Endodermal cell (in vitro differentiated cells): ENCODE results near the gene EDARADD. TPM values are rescaled to one million over a fixed set of nuclear protein-coding genes. Genes with fewer than 3 reads are reported as not detected.

Experiments
- DNase-seq: peaks from one replicate; pipeline ENCODE4 v3.0.0-alpha.2; 2017
- H3K27ac ChIP-seq: 2 replicates; pipeline ENCODE4 v1.5.1; 2013; ENCODE audit warnings: mild to moderate bottlenecking, low read depth, low read length, moderate library complexity
- H3K27me3 ChIP-seq: 2 replicates; pipeline ENCODE4 v1.6.1; 2013; ENCODE audit warnings: mild to moderate bottlenecking, low read length, moderate library complexity; ENCODE audit not compliant: insufficient read depth, control insufficient read depth, poor library complexity, severe bottlenecking
- H3K36me3 ChIP-seq: 2 replicates; pipeline ENCODE4 v1.7.0; 2013; ENCODE audit warnings: mild to moderate bottlenecking, low read length, moderate library complexity; ENCODE audit not compliant: control insufficient read depth, insufficient read depth
- H3K4me1 ChIP-seq: one replicate; pipeline ENCODE4 v1.7.0; 2013; ENCODE audit warnings: low read length; ENCODE audit not compliant: control insufficient read depth, insufficient read depth
- H3K4me3 ChIP-seq: 2 replicates; pipeline ENCODE4 v1.5.1; 2013; ENCODE audit warnings: mild to moderate bottlenecking, low read length, moderate library complexity
- H3K9ac ChIP-seq: 2 replicates; pipeline ENCODE4 v1.6.1; 2013; ENCODE audit warnings: mild to moderate bottlenecking, low read length, moderate library complexity; ENCODE audit not compliant: poor library complexity, severe bottlenecking; ENCODE audit errors: extremely low read depth
- H3K9me3 ChIP-seq: 2 replicates; pipeline ENCODE4 v1.6.1; 2013; ENCODE audit warnings: mild to moderate bottlenecking, low read length, moderate library complexity; ENCODE audit not compliant: control insufficient read depth
- H3K27ac Mint-ChIP-seq: 2 replicates; pipeline ENCODE4 v1.8.0; 2020; ENCODE audit warnings: mixed read lengths
- H3K27me3 Mint-ChIP-seq: 2 replicates; pipeline ENCODE4 v1.8.0; 2021; ENCODE audit warnings: mild to moderate bottlenecking, mixed read lengths; ENCODE audit not compliant: insufficient read depth
- H3K36me3 Mint-ChIP-seq: 2 replicates; pipeline ENCODE4 v1.8.0; 2020; ENCODE audit warnings: low read depth, mixed read lengths
- H3K4me1 Mint-ChIP-seq: 2 replicates; pipeline ENCODE4 v1.8.0; 2020; ENCODE audit warnings: mixed read lengths
- H3K4me3 Mint-ChIP-seq: 2 replicates; pipeline ENCODE4 v1.8.0; 2020; ENCODE audit warnings: mild to moderate bottlenecking, moderate library complexity, mixed read lengths
- H3K9me3 Mint-ChIP-seq: 2 replicates; pipeline ENCODE4 v1.8.0; 2020; ENCODE audit warnings: mild to moderate bottlenecking, mixed read lengths
- WGBS, 2 experiments: methylation state at CpG; one replicate each; pipeline versions ENCODE4 v1.1.5 to v1.1.7; 2013; ENCODE audit warnings: missing lambda C conversion rate in 2 of 2, mixed read lengths in 1 of 2; ENCODE audit not compliant: insufficient coverage in 1 of 2, insufficient read length in 1 of 2; 5-methylcytosine and 5-hydroxymethylcytosine counted together
- total RNA-seq, 2 donors: library from RNA; stranded (reverse); fragmentation: NEBNext Ultra II Directional in 1 of 2; extraction: Animal tissue kit (Norgen Biotek cat#: 25700) in 1 of 2; gene quantifications; 2 replicates in 1 of 2; 3 replicates in 1 of 2; pipeline ENCODE4 v1.2.1, GENCODE V29; 2021
- TF ChIP-seq, protein P1 (sequence below): fragments of 200-600 bp; sonication (generic); conservative IDR thresholded peaks from 2 replicates; pipeline ENCODE4 v1.5.0; 2021; ENCODE audit warnings: antibody characterized with exemption, mild to moderate bottlenecking

EDARADD gene
- total RNA-seq, 2 donors from 2014 or later, result 5.0 to 5.5 TPM

DNA sequence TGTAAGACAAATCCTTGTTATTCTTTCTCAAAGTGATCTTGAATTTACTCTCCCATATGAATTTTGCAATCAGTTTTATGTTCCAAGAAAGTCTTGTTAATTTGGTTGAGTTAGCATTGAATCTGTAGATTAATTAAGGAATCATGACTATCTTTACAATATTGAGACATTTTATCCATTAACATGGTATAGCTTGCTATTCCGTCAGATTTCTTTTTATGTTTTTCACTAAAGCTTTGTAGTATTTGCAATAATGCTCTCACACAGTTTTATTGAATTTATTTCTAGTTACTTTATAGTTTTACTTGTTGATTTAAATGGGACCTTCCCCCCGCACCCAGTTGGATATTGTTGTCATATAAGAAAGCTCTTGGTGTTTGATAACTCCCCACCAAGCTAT lies 5.8 kb upstream of the EDARADD start:
- Mint-ChIP-seq H3K27me3 (peaks cover 5% of the 10 kb centered on the region), H3K4me1 (no peaks in the 10 kb centered on the region), H3K4me3 (no peak overlapping the region), H3K36me3 (no peaks in the 10 kb centered on the region), H3K9me3 (peaks cover 10% of the 10 kb centered on the region), H3K27ac (no peak overlapping the region)
- no peaks in the 10 kb centered on the region for H3K36me3 ChIP-seq
- H3K27me3 ChIP-seq, result peaks cover under 1% of the 10 kb centered on the region
- WGBS, 2 experiments, result 100% methylated on average over 1 of the region's 2 CpGs; no CpG with 5 or more reads in 1 of the 2 experiments
- no peak for DNase-seq
- H3K4me3 ChIP-seq, result no peak overlapping the region
- no peaks in the 10 kb centered on the region for H3K9me3 ChIP-seq
- no peak overlapping the region for H3K9ac ChIP-seq
- TF ChIP-seq, protein P1, sequence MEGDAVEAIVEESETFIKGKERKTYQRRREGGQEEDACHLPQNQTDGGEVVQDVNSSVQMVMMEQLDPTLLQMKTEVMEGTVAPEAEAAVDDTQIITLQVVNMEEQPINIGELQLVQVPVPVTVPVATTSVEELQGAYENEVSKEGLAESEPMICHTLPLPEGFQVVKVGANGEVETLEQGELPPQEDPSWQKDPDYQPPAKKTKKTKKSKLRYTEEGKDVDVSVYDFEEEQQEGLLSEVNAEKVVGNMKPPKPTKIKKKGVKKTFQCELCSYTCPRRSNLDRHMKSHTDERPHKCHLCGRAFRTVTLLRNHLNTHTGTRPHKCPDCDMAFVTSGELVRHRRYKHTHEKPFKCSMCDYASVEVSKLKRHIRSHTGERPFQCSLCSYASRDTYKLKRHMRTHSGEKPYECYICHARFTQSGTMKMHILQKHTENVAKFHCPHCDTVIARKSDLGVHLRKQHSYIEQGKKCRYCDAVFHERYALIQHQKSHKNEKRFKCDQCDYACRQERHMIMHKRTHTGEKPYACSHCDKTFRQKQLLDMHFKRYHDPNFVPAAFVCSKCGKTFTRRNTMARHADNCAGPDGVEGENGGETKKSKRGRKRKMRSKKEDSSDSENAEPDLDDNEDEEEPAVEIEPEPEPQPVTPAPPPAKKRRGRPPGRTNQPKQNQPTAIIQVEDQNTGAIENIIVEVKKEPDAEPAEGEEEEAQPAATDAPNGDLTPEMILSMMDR, result no peak
- no peaks in the 10 kb centered on the region for H3K4me1 ChIP-seq
- H3K27ac ChIP-seq, result no peak overlapping the region

DNA sequence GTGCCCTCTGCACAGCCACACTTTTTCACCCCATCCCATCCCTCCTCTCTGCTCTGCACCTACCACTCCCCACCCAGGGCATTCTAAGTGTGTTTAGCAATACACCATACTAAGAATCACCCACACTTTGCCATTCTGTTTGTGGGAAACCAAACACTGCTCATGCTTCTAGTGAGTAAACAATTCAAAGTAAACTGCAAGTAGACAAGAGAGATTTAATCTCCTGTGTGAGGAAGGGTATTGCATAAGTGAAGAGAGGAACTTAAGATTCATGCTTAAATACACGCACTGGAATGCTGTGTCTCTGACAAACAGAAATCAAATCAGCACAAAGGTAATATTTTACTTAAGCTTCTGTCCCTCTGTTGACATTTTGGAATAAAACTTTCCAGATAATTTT lies 4.8 kb upstream of the EDARADD start:
- Histone ChIP-seq H3K27ac (no peak overlapping the region), H3K4me3 (no peak overlapping the region), H3K4me1 (no peaks in the 10 kb centered on the region), H3K36me3 (no peaks in the 10 kb centered on the region), H3K9me3 (no peaks in the 10 kb centered on the region), H3K9ac (no peak overlapping the region), H3K27me3 (peaks cover 9% of the 10 kb centered on the region)
- H3K27ac Mint-ChIP-seq, result no peak overlapping the region
- DNase-seq, result no peak
- peaks cover 10% of the 10 kb centered on the region for H3K9me3 Mint-ChIP-seq
- H3K4me1 Mint-ChIP-seq, result no peaks in the 10 kb centered on the region
- WGBS, 2 experiments, result 90 to 100% methylated on average over 1 of the region's 1 CpG
- TF ChIP-seq, protein P1, result no peak
- no peaks in the 10 kb centered on the region for H3K36me3 Mint-ChIP-seq
- H3K27me3 Mint-ChIP-seq, result peaks cover 13% of the 10 kb centered on the region
- H3K4me3 Mint-ChIP-seq, result no peak overlapping the region

DNA sequence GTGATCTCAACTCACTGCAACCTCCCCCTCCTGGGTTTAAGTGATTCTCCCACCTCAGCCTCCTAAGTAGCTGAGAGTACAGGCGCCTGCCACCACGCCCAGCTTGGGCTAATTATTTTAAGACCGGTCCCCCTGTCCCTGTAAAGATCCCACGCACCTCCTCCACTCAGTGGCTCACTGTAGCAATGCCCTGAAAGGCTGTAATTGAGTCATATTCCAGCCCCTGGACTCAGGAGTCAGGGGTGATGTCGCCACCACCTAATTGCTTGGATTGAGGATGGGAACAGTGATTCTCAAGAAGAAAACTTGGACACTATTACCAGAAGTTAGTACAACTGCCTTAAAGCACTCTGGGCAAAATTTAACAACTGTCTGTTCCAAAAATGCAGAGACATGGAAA lies 3.1 kb upstream of the EDARADD start:
- DNase-seq, result no peak
- Mint-ChIP-seq H3K36me3 (no peaks in the 10 kb centered on the region), H3K4me1 (peaks cover 2% of the 10 kb centered on the region), H3K27me3 (peaks cover 20% of the 10 kb centered on the region), H3K4me3 (no peak overlapping the region), H3K27ac (no peak overlapping the region), H3K9me3 (peaks cover 4% of the 10 kb centered on the region)
- H3K27me3 ChIP-seq, result peaks cover 17% of the 10 kb centered on the region
- no peak overlapping the region for H3K4me3 ChIP-seq
- TF ChIP-seq, protein P1, result no peak
- no peak overlapping the region for H3K9ac ChIP-seq
- no peaks in the 10 kb centered on the region for H3K4me1 ChIP-seq
- H3K27ac ChIP-seq, result no peak overlapping the region
- H3K9me3 ChIP-seq, result no peaks in the 10 kb centered on the region
- no peaks in the 10 kb centered on the region for H3K36me3 ChIP-seq
- WGBS, 2 experiments, result 90 to 100% methylated on average over 1 to 5 of the region's 5 CpGs
